Activated T-cell treated with anti-CD3 and anti-CD28 coated beads for 4 hours (primary cell): ENCODE results near the gene TMBIM4.

Experiments
- DNase-seq: peaks from one replicate; pipeline ENCODE4 v3.0.0-alpha.2; 2020

The TMBIM4 gene

DNA sequence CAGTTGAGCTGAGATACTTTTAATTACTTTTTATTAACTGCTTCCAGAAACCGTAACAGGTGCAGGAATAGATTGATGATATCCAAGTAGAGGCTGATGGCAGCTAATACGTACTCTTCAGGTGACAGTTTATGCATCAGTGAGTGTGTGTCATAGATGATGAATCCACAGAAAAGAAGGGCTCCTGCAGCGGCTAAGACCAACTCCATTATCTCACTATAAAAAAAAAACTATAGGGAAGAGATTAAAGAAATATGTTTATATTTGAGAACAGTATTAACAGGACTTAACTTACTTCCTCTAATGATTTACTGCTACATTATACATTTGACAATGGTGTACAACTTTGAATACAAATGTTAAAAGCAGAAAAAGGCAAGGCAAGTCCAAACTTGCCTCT is 31.9 kb downstream of the TMBIM4 start:
- no peak for DNase-seq

DNA sequence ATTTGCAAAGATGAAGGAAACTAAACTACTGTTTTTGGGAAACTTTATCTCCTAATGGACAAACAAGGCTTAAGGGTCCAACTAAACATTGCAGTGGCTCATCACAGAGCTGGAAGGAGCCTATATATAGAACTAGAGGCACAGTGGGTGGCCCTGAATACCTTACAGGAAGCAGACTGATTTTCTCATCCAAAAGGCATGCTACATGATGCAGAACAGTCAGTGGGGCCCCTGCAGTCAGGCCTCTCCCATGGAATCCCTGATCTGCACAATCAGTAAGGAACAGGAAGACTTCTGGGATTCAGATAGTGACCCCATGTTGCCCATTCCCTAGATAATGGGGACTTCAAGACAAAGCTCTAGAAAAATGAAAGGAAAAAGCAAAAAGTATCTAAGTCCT is 37.4 kb downstream of the TMBIM4 start:
- DNase-seq, result no peak

GRCh38 chr12:66131067-66131688 is 38.6 kb downstream of the TMBIM4 start:
- DNase-seq, result no peak

- peak; percentile 87 for DNase-seq
These were observed 39.3 kb downstream of the TMBIM4 start, which contains the start of gene LLPH for GRCh38 chr12:66130267-66131066. Gene LLPH, minus strand, starts transcription at chr12:66130750. Its CDS starts 1,644 bp downstream, at chr12:66129106.

DNA sequence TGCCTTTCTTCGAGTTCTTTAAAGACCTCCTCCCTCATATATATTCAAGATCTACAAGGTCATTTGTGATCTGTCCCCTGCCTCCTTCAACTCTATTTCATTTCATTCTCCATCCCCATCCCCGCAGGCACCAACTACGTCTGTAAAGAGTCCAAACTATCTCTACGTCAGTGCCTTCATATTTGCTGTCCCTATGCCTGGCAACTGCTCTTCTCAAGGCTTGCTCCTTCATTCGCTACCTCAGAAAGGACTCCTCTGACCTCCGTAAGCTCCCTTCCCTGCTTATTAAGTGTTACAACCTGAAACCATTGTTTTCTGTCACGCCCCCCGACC is 39.9 kb downstream of the TMBIM4 start:
- DNase-seq, result no peak

DNA sequence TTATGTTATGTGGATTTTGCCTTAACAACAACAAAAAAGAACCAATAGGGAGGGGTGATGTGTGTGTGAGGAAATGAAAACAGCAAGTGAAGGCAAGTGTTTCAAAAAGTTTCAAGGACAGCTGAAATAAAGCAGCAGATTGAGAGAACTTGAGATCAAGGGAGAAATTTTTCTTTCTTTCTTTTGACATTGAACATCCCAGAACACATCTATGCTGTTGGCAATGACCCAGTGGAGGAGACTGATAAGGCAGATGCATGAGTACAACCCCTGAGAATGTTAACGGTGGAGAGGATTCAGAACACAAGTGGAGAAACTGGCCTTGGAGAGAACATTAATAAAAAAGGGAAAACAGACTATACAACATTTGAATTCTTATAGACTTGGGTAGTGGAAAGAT is 42.1 kb downstream of the TMBIM4 start:
- no peak for DNase-seq

DNA sequence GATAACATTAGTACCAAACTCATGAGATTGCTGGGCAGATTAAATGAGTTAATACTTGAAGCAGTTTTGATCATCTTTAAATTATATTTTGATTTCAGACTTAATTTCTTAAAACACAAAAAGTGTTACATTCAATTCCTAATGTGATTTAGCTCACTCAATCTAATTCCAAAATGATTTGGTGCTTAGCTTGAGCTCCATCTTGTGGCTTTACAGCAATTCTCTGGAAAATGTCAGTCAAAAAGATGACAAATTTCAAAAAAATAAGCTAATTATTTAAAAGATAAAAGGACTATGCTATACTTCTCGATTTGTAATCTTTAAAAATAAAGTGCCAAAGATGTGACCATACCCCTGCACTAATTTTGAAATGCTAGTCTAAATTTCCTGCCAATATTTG is 49.3 kb downstream of the TMBIM4 start:
- no peak for DNase-seq

- DNase-seq, result no peak
These were observed 49.9 kb downstream of the TMBIM4 start for GRCh38 chr12:66119870-66120241.

- DNase-seq, result no peak
These were observed 50.4 kb downstream of the TMBIM4 start for GRCh38 chr12:66119229-66119869.

GRCh38 chr12:66118240-66118891 is 51.4 kb downstream of the TMBIM4 start:
- no peak for DNase-seq

DNA sequence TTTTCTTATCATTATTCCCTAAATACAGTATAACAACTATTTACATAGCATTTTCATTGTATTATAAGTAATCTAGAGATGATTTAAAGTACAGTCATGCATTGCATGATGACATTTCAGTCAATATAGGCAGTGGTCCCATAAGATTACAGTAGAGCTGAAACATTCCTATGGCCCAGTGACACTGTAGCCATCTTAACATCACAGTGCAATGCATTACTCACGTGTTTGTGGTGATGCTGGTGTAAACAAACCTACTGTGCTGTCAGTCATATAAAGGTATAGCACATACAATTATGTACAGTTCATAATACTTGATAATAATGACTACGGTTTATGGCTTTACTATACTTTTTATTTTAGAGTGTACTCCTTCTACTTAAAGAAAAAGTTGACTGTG is 52.6 kb downstream of the TMBIM4 start:
- no peak for DNase-seq

GRCh38 chr12:66115071-66115600 is 54.7 kb downstream of the TMBIM4 start:
- DNase-seq, result no peak

- no peak for DNase-seq
These were observed 56.3 kb downstream of the TMBIM4 start for GRCh38 chr12:66113471-66113870.

DNA sequence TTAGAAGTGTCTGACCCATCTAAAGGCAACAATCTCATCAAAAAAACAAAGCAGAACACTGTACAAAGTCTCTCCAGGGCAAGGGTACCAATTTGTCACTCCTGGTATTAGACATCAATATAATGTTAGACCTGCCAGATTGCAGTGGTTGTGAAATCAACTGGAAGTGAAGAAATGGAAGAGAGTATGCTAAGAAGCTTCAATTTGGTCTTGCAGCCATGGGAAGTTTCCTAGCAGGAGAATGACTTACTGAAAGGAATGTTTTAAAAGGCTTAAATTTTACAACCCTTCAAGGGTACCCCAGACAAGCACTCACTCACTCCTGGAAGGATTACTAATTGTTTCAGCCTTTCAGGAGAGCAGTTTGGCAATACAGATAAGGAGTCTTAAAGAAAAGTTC is 58.2 kb downstream of the TMBIM4 start:
- no peak for DNase-seq

GRCh38 chr12:66109056-66109455 is 60.7 kb downstream of the TMBIM4 start:
- no peak for DNase-seq

DNA sequence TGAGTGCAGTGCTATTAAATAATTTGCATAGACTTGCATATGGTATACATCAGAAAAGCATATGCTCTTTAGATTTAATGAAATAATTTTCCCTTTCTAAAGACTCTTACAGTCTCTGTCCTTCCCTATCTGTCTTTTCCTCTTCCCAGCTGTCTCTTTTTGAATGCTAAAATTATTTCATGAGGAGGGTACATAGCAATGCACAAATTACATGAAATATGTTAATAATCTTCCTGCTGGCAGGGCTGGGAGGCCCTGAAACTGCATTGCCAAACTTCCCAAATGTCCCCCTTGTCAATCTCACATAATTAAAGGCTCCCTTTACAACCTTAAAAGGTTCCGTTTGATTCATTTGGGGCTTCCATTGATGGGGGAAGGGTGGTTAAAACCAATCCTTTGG is 61.4 kb downstream of the TMBIM4 start:
- no peak for DNase-seq

DNA sequence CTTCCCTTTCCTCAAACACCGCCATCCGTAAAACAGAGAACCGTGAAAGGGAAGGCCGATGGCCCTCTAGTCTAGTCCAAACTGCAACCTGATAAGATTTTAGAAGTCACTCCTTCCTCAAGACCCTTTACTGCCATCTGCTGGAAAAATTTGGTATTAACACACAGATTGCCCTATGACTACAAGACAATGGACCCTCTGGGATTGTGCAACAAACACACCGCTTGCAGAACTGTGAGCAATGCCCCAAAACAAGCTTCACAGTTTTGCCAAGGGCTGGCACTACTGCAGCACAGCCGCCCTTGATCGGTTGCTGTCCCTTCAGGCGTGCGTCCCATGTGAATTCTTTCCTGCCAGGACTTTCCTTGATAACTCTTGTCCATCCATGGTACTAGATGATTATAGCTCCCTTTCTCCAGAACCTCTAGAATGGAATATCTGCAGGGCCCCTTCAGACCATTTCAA is 62.3 kb downstream of the TMBIM4 start:
- peak; percentile 52 for DNase-seq

GRCh38 chr12:66103016-66103913 is 66.5 kb downstream of the TMBIM4 start:
- no peak for DNase-seq

GRCh38 chr12:66092559-66093269 is 77.1 kb downstream of the TMBIM4 start:
- no peak for DNase-seq

- DNase-seq, result no peak
These were observed 79.6 kb downstream of the TMBIM4 start for GRCh38 chr12:66090157-66090556.

GRCh38 chr12:66087365-66087943 is 82.3 kb downstream of the TMBIM4 start:
- peak; percentile 27 for DNase-seq
